ENCODE data around the gene MGAT5B. TPM values are rescaled to one million over a fixed set of nuclear protein-coding genes. Genes with fewer than 3 reads are reported as not detected.
"Not testable (repeated sequence)": the region's sequence is repeated elsewhere in the genome, so short reads cannot be mapped to it uniquely, and the experiment has no call there.

Gene MGAT5B
- total and polyA plus RNA-seq, 2 donors from 2014 or later, result 0.56 to 2.3 TPM

- no peaks in the 10 kb centered on the region for H3K9me3 ChIP-seq (ENCODE audit: control insufficient read depth in 2 of 3, insufficient read depth in 1 of 3, low read length in 3 of 3)
- no peaks in the 10 kb centered on the region for H3K4me1 ChIP-seq (ENCODE audit: control insufficient read depth in 2 of 3, insufficient read depth in 2 of 3, low read depth in 1 of 3, low read length in 3 of 3)
- H3K27me3 ChIP-seq (ENCODE audit: control insufficient read depth, insufficient read depth, low read length), result no peaks in the 10 kb centered on the region
- no peaks in the 10 kb centered on the region for H3K36me3 ChIP-seq (ENCODE audit: control insufficient read depth in 2 of 3, insufficient read depth in 3 of 3, low read length in 3 of 3)
- FAIRE-seq, result no peak
- DNase-seq, result no peak
- H3K9ac ChIP-seq (ENCODE audit: low read length in 3 of 3), result no peak overlapping the region
- TF ChIP-seq CTCF (IDR thresholded peaks at IDR 0.05; ENCODE audit: borderline replicate concordance, extremely low read depth, insufficient read depth), result no peak
- intact Hi-C loops (cut with DNase I), result no loop called here
- no peak overlapping the region for H3K4me3 ChIP-seq (ENCODE audit: low read length in 3 of 3)
- no peak overlapping the region for H3K27ac ChIP-seq (ENCODE audit: low read depth in 2 of 2, low read length in 2 of 2)
Measured at GRCh38 chr17:76845541-76846017, 22.6 kb upstream of the MGAT5B start.

- FAIRE-seq, result no peak
- no peak overlapping the region for H3K27ac ChIP-seq (ENCODE audit: low read depth in 2 of 2, low read length in 2 of 2)
- H3K27me3 ChIP-seq (ENCODE audit: control insufficient read depth, insufficient read depth, low read length), result no peaks in the 10 kb centered on the region
- TF ChIP-seq CTCF (IDR thresholded peaks at IDR 0.05; ENCODE audit: borderline replicate concordance, extremely low read depth, insufficient read depth), result no peak
- no peak overlapping the region for H3K4me3 ChIP-seq (ENCODE audit: low read length in 3 of 3)
- H3K4me1 ChIP-seq (ENCODE audit: control insufficient read depth in 2 of 3, insufficient read depth in 2 of 3, low read depth in 1 of 3, low read length in 3 of 3), result no peaks in the 10 kb centered on the region
- no peak overlapping the region for H3K9ac ChIP-seq (ENCODE audit: low read length in 3 of 3)
- no peaks in the 10 kb centered on the region for H3K36me3 ChIP-seq (ENCODE audit: control insufficient read depth in 2 of 3, insufficient read depth in 3 of 3, low read length in 3 of 3)
- intact Hi-C loops (cut with DNase I), result no loop called here
- no peak for DNase-seq
- no peaks in the 10 kb centered on the region for H3K9me3 ChIP-seq (ENCODE audit: control insufficient read depth in 2 of 3, insufficient read depth in 1 of 3, low read length in 3 of 3)
Measured at GRCh38 chr17:76847031-76847430, 21.2 kb upstream of the MGAT5B start.

GRCh38 chr17:76848670-76849069 lies 19.5 kb upstream of the MGAT5B start:
- H3K36me3 ChIP-seq (ENCODE audit: control insufficient read depth in 2 of 3, insufficient read depth in 3 of 3, low read length in 3 of 3), result no peaks in the 10 kb centered on the region
- H3K27me3 ChIP-seq (ENCODE audit: control insufficient read depth, insufficient read depth, low read length), result no peaks in the 10 kb centered on the region
- no peak overlapping the region for H3K9ac ChIP-seq (ENCODE audit: low read length in 3 of 3)
- H3K4me1 ChIP-seq (ENCODE audit: control insufficient read depth in 2 of 3, insufficient read depth in 2 of 3, low read depth in 1 of 3, low read length in 3 of 3), result no peaks in the 10 kb centered on the region
- H3K4me3 ChIP-seq (ENCODE audit: low read length in 3 of 3), result no peak overlapping the region
- no peak for TF ChIP-seq CTCF (IDR thresholded peaks at IDR 0.05; ENCODE audit: borderline replicate concordance, extremely low read depth, insufficient read depth)
- DNase-seq (no peak), FAIRE-seq (no peak)
- intact Hi-C loops (cut with DNase I), result no loop called here
- no peak overlapping the region for H3K27ac ChIP-seq (ENCODE audit: low read depth in 2 of 2, low read length in 2 of 2)
- H3K9me3 ChIP-seq (ENCODE audit: control insufficient read depth in 2 of 3, insufficient read depth in 1 of 3, low read length in 3 of 3), result no peaks in the 10 kb centered on the region

- DNase-seq; H3K27me3 ChIP-seq (ENCODE audit: control insufficient read depth, insufficient read depth, low read length); H3K9ac ChIP-seq (ENCODE audit: low read length in 3 of 3); intact Hi-C loops (cut with DNase I); H3K9me3 ChIP-seq (ENCODE audit: control insufficient read depth in 2 of 3, insufficient read depth in 1 of 3, low read length in 3 of 3); FAIRE-seq; H3K4me1 ChIP-seq (ENCODE audit: control insufficient read depth in 2 of 3, insufficient read depth in 2 of 3, low read depth in 1 of 3, low read length in 3 of 3); H3K4me3 ChIP-seq (ENCODE audit: low read length in 3 of 3); H3K36me3 ChIP-seq (ENCODE audit: control insufficient read depth in 2 of 3, insufficient read depth in 3 of 3, low read length in 3 of 3); H3K27ac ChIP-seq (ENCODE audit: low read depth in 2 of 2, low read length in 2 of 2): not testable (repeated sequence)
Measured at GRCh38 chr17:76849160-76849559, 19.0 kb upstream of the MGAT5B start.
